Thyroid gland (tissue), 4 donors: ENCODE results near the gene BTNL9.

Source experiments
- CTCF ChIP-seq, 6 experiments: fragments of 200-600 bp in 3 of 6; fragments of 450-650 bp in 3 of 6; sonication (generic) in 3 of 6; IDR thresholded peaks; one replicate each; pipeline ENCODE4 v1.5.1; 2016 to 2019; ENCODE audit warnings: antibody characterized with exemption in 6 of 6, mild to moderate bottlenecking in 2 of 6, inconsistent platforms in 1 of 6, moderate library complexity in 1 of 6
- POLR2A ChIP-seq, 2 donors: fragments of 450-650 bp; IDR thresholded peaks; one replicate each; pipeline ENCODE4 v1.6.1; 2017; ENCODE audit warnings: antibody characterized with exemption in 2 of 2, mild to moderate bottlenecking in 2 of 2, moderate library complexity in 1 of 2

GRCh38 chr5:181054871-181055459 lies 14.9 kb downstream of the BTNL9 start:
- TF ChIP-seq CTCF (IDR thresholded peaks at IDR 0.05) = no peak
- TF ChIP-seq POLR2A (IDR thresholded peaks at IDR 0.05) = no peak
